Ramos (cell line): ENCODE data around the gene FANCD2OS.
"Not testable (repeated sequence)": the region's sequence is repeated elsewhere in the genome, so short reads cannot be mapped to it uniquely, and the experiment has no call there.

Experiments used
- in situ Hi-C: fragments of 300-500 bp; cut with MboI; formaldehyde crosslinking; loops from one replicate; pipeline ENCODE4 v1.14.3; 2022; ENCODE audit warnings: low sequenced_read_pairs; ENCODE audit not compliant: unreplicated experiment

FANCD2OS gene

GRCh38 chr3:10108091-10108490, at the start of gene FANCD2OS:
Gene FANCD2OS (minus strand): TSS chr3:10108255. CDS start chr3:10104774, 3,481 bp downstream.
- in situ Hi-C loops, result no loop called here

GRCh38 chr3:10157031-10157430, 49.0 kb upstream of the FANCD2OS start:
- in situ Hi-C loops, result no loop called here

- in situ Hi-C loops, result no loop called here
These were observed 47.6 kb upstream of the FANCD2OS start for GRCh38 chr3:10155658-10156057.

GRCh38 chr3:10155123-10155472, 47.0 kb upstream of the FANCD2OS start:
- in situ Hi-C loops, result no loop called here

- in situ Hi-C loops, result no loop called here
These were observed 46.5 kb upstream of the FANCD2OS start for GRCh38 chr3:10154335-10155122.

- in situ Hi-C loops, result no loop called here
These were observed 42.9 kb upstream of the FANCD2OS start for GRCh38 chr3:10150987-10151386.

- in situ Hi-C loops, result no loop called here
These were observed 41.2 kb upstream of the FANCD2OS start for GRCh38 chr3:10149226-10149625.

- in situ Hi-C loops, result no loop called here
These were observed 37.6 kb upstream of the FANCD2OS start for GRCh38 chr3:10145685-10146084.

- in situ Hi-C loops, result no loop called here
These were observed 34.9 kb upstream of the FANCD2OS start for GRCh38 chr3:10142707-10143560.

GRCh38 chr3:10140996-10141546, 33.0 kb upstream of the FANCD2OS start:
- in situ Hi-C loops, result no loop called here

GRCh38 chr3:10137178-10137577, 29.1 kb upstream of the FANCD2OS start:
- in situ Hi-C loops, result no loop called here

- in situ Hi-C loops, result no loop called here
These were observed 28.5 kb upstream of the FANCD2OS start for GRCh38 chr3:10136426-10137005.

GRCh38 chr3:10135872-10136271, 27.8 kb upstream of the FANCD2OS start:
- in situ Hi-C loops, result not testable (repeated sequence)

GRCh38 chr3:10122724-10123123, 14.7 kb upstream of the FANCD2OS start:
- in situ Hi-C loops, result no loop called here

- in situ Hi-C loops, result no loop called here
These were observed 13.0 kb upstream of the FANCD2OS start for GRCh38 chr3:10121064-10121463.

- in situ Hi-C loops, result no loop called here
These were observed 11.3 kb upstream of the FANCD2OS start for GRCh38 chr3:10119376-10119775.

GRCh38 chr3:10116928-10117327, 8.9 kb upstream of the FANCD2OS start:
- in situ Hi-C loops, result no loop called here

- in situ Hi-C loops, result no loop called here
These were observed 8.0 kb upstream of the FANCD2OS start for GRCh38 chr3:10116138-10116460.

GRCh38 chr3:10115326-10116137, 7.5 kb upstream of the FANCD2OS start, which contains the start of gene BRK1:
Gene BRK1 (plus strand): TSS chr3:10115675. CDS start chr3:10115702, 27 bp downstream.
- in situ Hi-C loops, result no loop called here

- in situ Hi-C loops, result no loop called here
These were observed 1.1 kb downstream of the FANCD2OS start for GRCh38 chr3:10106919-10107318.
